Effector CD4-positive, alpha-beta T cell (primary cell): ENCODE data around the gene TLR3.
"Not testable (repeated sequence)": the region's sequence is repeated elsewhere in the genome, so short reads cannot be mapped to it uniquely, and the experiment has no call there.

ENCODE experiments used
- DNase-seq: peaks from one replicate; pipeline ENCODE4 v3.0.0-alpha.2; 2020
- total RNA-seq: gene quantifications from one replicate; lab custom pipeline; 2026; lab: John Stamatoyannopoulos, UW

Gene TLR3
- 1.3 reads per million for total RNA-seq

GRCh38 chr4:186068581-186069348 lies at the start of gene TLR3:
TSS of gene TLR3 (plus strand) at chr4:186069156. CDS start at chr4:186076620, 7,464 bp downstream.
- no peak for DNase-seq

- no peak for DNase-seq
Measured at GRCh38 chr4:186019269-186019668, 49.7 kb upstream of the TLR3 start.

GRCh38 chr4:186020106-186020792 lies 48.7 kb upstream of the TLR3 start:
- DNase-seq = no peak

DNA sequence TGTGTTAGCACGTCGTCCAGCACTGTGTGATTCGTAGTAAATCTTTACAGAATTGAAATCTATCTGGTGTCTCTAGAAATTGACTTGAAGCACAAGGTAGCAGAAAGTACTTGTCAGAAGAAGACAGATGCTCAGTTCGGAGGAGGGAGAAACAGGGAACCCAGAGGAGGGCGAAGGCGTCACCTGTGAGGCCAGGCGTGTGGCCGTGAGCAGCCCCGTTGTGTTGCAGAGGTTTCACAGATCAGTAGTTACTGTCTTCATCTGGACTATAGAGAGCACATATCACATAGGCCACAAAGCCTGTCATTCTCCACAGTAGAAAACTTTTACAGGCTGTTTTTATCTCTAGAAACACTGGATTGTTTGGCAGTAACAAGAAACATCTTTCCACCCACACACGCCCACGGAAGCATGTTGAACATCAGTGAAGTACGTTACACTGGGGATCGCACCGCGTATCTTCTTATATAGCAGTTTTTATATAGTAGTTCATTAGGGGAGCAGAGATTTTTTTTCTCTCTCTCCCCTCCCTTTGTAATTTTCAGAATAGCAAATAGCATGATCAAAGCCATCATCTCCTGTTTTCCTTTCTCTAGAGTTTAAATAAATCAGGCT lies 48.1 kb upstream of the TLR3 start:
- DNase-seq = no peak

DNA sequence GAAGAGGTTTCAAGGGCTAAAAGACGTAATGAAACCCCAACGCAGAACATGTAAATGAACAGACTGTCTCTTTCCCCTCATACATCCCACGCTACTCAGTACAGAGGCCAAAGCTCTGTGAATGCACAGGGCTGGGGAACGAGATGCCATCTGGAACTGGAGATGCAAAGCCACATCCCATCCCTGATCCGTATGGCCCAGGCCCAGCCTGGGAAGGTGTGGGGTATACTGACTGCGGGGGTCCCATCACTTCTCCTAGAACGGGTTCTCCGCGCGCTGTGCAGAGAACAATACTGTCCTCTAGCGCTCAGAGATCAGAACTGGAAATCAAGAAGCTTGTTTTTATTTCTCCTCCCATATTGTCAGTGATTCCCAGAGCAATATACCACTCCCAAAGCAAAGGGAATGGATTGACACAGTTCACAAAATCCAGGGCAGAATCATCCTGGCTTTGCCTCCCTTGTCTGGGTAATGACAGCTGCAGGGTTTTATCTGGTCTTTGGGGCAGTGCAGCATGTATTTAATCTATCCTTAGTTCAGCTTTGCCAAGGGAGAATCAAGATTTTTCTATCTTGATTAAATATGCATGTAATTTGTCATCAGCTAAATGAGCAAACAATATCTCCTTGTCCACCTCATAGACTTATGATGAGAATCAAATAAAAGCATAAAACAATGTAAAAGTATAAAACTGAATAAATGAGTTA lies 47.3 kb upstream of the TLR3 start:
- DNase-seq = no peak

- DNase-seq = no peak
Measured at GRCh38 chr4:186023975-186024374, 45.0 kb upstream of the TLR3 start.

GRCh38 chr4:186024637-186025407 lies 44.1 kb upstream of the TLR3 start:
- no peak for DNase-seq

- DNase-seq = no peak
Measured at GRCh38 chr4:186025408-186025690, 43.6 kb upstream of the TLR3 start.

DNA sequence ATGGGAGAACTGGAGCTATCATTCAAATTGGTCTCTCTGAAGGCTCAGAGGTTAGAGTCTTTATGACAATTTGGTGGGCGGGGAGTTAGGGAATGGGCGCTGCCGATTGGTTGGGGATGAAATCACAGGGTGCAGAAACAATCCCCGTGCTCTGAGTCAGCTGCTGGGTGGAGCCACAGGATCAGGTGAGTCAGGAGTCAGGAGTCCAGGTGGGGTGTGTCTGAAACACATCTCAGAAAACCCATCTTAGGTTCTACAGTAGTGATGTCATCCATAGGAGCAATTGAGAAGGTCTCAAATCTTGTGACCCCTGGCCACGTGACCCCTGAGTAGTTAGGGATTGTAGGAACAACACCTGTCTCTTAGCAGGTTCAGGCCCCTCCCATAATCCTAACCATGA lies 41.6 kb upstream of the TLR3 start:
- DNase-seq = no peak

- DNase-seq = no peak
Measured at GRCh38 chr4:186029571-186030398, 39.2 kb upstream of the TLR3 start.

DNA sequence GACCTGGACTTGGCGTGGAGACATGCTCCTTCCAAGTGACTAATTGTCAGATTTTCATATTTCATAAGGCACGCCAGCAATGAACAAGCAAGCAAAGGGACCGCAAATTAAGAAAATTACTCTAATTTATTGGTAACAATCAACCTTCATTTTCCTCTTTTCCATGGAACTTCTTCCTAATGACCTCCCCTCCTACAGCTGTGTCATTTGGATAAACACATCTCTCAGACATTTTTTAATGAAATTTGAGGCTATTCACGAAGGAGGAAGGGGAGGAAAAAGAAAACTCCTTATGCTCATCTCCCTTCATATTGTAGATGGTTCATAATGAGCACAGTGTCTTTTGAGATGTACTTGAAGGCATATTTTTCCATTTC lies 38.6 kb upstream of the TLR3 start:
- no peak for DNase-seq

GRCh38 chr4:186030795-186031194 lies 38.2 kb upstream of the TLR3 start:
- DNase-seq = no peak

DNA sequence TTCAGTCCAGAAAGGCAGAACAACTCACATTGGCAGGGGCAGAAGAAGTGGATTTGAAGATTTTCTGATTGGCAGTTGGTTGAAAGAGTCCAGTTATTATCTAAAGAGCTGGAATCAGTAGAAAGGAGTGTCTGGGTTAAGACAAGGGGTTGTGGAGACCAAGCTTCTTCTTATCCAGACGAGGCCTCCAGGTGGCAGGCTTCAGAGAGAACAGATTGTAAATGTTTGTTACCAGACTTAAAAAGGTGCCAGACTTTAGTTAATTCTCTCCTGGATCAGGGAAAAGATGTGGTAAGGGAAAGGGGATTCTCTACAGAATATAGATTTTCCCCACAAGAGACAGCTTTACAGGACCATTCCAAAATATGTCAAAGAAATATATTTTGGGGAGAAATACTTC lies 36.7 kb upstream of the TLR3 start:
- DNase-seq = no peak

DNA sequence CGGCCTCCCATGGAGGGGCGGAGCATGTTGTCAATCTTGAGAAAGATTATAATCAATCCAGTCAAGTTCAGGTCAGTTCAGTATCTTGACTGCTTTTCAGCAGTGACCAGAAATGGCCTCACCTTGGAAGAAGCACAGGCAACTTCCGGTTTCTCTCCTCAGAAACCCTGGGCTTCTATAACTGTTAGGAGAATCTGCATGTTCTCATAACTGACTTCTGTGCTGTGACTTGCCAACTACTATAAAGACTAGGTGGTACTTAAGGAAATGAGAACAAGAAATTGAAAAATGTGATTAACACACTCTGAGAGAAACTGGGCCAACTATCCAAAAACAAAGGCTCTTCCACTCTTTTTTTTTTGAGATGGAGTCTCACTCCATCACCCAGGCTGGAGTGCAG lies 35.9 kb upstream of the TLR3 start:
- DNase-seq = no peak

DNA sequence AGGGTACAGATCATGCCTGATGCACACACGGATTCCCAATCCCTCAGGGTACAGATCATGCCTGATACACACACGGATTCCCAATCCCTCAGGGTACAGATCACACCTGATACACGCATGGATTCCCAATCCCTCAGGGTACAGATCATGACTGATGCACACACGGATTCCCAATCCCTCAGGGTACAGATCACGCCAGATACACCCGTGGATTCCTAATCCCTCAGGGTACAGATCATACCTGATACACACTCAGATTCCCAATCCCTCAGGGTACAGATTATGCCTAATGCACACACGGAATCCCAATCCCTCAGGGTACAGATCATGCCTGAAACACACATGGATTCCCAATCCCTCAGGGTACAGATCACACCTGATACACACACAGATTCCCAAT lies 34.3 kb upstream of the TLR3 start:
- not testable (repeated sequence) for DNase-seq

GRCh38 chr4:186036976-186037581 lies 31.9 kb upstream of the TLR3 start:
- no peak for DNase-seq

DNA sequence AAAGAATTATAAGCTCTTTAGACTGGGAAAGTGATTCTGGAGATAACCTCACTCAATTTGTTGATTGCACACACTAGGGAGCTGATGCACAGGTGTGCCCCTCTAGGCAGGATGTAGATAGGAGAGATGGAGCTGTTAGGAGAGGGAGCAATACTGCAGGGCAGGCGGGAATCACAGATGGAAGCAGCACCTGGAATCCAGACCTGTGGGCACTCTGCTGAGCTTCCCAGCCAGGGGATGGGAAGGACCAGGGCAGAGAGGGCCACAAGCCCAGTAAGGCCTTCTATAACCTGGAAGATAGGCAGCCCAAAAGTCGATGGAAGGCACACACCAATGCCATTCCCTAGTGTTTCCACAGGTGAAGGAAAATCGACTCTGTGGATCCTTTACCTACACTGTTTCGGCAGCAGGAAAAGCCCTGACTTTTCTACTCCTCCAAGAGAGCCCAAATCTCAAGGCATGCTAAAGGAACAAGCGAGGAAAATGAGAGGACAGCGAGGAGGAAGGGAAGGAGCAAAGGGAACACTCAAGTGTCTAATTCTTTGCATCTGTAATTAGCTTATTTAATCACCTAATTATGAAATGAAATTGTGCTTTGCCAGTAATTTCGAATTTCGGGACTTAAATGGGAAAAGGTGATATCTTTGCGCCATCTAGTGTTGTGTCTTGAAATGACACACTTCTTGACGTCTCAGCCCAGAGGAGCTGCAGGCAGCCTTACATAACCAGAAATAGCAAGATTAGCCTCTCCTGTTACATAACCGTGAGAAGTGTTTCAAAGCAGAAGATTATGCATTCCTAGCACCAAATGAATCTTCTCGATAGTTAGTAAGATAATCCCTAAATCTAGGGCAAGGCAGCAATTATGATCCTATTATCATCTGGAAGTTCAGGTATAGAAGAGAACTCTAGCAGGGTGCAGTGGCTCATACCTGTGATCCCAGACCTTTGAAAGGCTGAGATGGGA lies 31.0 kb upstream of the TLR3 start:
- no peak for DNase-seq

GRCh38 chr4:186039697-186040096 lies 29.3 kb upstream of the TLR3 start:
- DNase-seq = no peak

GRCh38 chr4:186040316-186040715 lies 28.6 kb upstream of the TLR3 start:
- DNase-seq = no peak

- DNase-seq = not testable (repeated sequence)
Measured at GRCh38 chr4:186047501-186047900, 21.5 kb upstream of the TLR3 start.
